Mesendoderm (in vitro differentiated cells): ENCODE results near the gene CEP104.

Source experiments
- DNase-seq: peaks from one replicate; pipeline ENCODE4 v3.0.0; 2013
- H2AK5ac ChIP-seq: 2 replicates; pipeline ENCODE4 v1.6.1; 2013; ENCODE audit warnings: low read length, inconsistent platforms
- H2BK120ac ChIP-seq: 2 replicates; pipeline ENCODE4 v1.6.1; 2013; ENCODE audit warnings: low read depth, mild to moderate bottlenecking, low read length, moderate library complexity, mixed read lengths
- H2BK15ac ChIP-seq: replicated peaks from 2 replicates; pipeline ENCODE4 v1.6.1; 2013; ENCODE audit warnings: low read depth, mild to moderate bottlenecking, moderate library complexity
- H2BK5ac ChIP-seq: 2 replicates; pipeline ENCODE4 v1.6.1; 2013; ENCODE audit warnings: low read length, inconsistent platforms
- H3K18ac ChIP-seq: 2 replicates; pipeline ENCODE4 v1.6.1; 2013; ENCODE audit warnings: mild to moderate bottlenecking, low read length, mixed read lengths
- H3K23ac ChIP-seq: one replicate; pipeline ENCODE4 v1.6.1; 2013; ENCODE audit warnings: low read length
- H3K27ac ChIP-seq: 2 replicates; pipeline ENCODE4 v1.5.1; 2013; ENCODE audit warnings: low read depth, mild to moderate bottlenecking, inconsistent platforms, low read length, moderate library complexity
- H3K27me3 ChIP-seq: 2 replicates; pipeline ENCODE4 v1.6.1; 2013; ENCODE audit warnings: low read length, control low read depth, mild to moderate bottlenecking, inconsistent platforms; ENCODE audit not compliant: insufficient read depth, poor library complexity
- H3K36me3 ChIP-seq: 2 replicates; pipeline ENCODE4 v1.6.1; 2013; ENCODE audit warnings: low read length, inconsistent platforms; ENCODE audit not compliant: control insufficient read depth, insufficient read depth
- H3K4ac ChIP-seq: one replicate; pipeline ENCODE4 v1.6.1; 2013; ENCODE audit warnings: low read depth, mild to moderate bottlenecking, low read length, moderate library complexity
- H3K4me1 ChIP-seq: 2 replicates; pipeline ENCODE4 v1.6.1; 2013; ENCODE audit warnings: low read depth, low read length, inconsistent platforms; ENCODE audit not compliant: control insufficient read depth
- H3K4me2 ChIP-seq: 2 replicates; pipeline ENCODE4 v1.6.1; 2013; ENCODE audit warnings: low read length
- H3K4me3 ChIP-seq: 2 replicates; pipeline ENCODE4 v1.5.1; 2013; ENCODE audit warnings: mild to moderate bottlenecking, low read length
- H3K56ac ChIP-seq: one replicate; pipeline ENCODE4 v1.6.1; 2013; ENCODE audit warnings: low read length
- H3K79me1 ChIP-seq: 2 replicates; pipeline ENCODE4 v1.6.1; 2013; ENCODE audit warnings: low read length, inconsistent platforms
- H3K79me2 ChIP-seq: 2 replicates; pipeline ENCODE4 v1.6.1; 2013; ENCODE audit warnings: mild to moderate bottlenecking, low read length; ENCODE audit not compliant: control insufficient read depth, insufficient read depth
- H3K9ac ChIP-seq: 2 replicates; pipeline ENCODE4 v1.6.1; 2013; ENCODE audit warnings: low read length, inconsistent platforms
- H4K5ac ChIP-seq: one replicate; pipeline ENCODE4 v1.6.1; 2013; ENCODE audit warnings: low read length
- H4K8ac ChIP-seq: one replicate; pipeline ENCODE4 v1.6.1; 2013; ENCODE audit warnings: low read depth, mild to moderate bottlenecking, control low read depth, low read length, moderate library complexity
- WGBS: extraction: QIAGEN DNeasy Blood & Tissue Kit; methylation state at CpG from one replicate; pipeline ENCODE4 v1.1.7; 2013; ENCODE audit warnings: low lambda C conversion rate, missing lambda C conversion rate; ENCODE audit not compliant: insufficient coverage; ENCODE audit errors: extremely low coverage; 5-methylcytosine and 5-hydroxymethylcytosine counted together

The CEP104 gene

GRCh38 chr1:3891329-3891865 is 34.4 kb upstream of the CEP104 start:
- H3K4me3 ChIP-seq: no peak overlapping the region
- H4K5ac ChIP-seq: no peak overlapping the region
- H3K18ac ChIP-seq: no peak overlapping the region
- H2BK5ac ChIP-seq: no peak overlapping the region
- no peaks in the 10 kb centered on the region for H3K27me3 ChIP-seq
- H3K4ac ChIP-seq: no peak overlapping the region
- no peak overlapping the region for H3K23ac ChIP-seq
- H2BK120ac ChIP-seq: no peak overlapping the region
- H3K4me1 ChIP-seq: no peaks in the 10 kb centered on the region
- no peak overlapping the region for H3K4me2 ChIP-seq
- peaks cover 8% of the 10 kb centered on the region for H3K36me3 ChIP-seq
- H3K79me1 ChIP-seq: peaks cover 20% of the 10 kb centered on the region
- no peak overlapping the region for H2AK5ac ChIP-seq
- H4K8ac ChIP-seq: no peak overlapping the region
- DNase-seq: no peak
- no CpG with 5 or more reads among the region's 17 CpGs for WGBS
- no peak overlapping the region for H3K56ac ChIP-seq
- no peak overlapping the region for H3K27ac ChIP-seq
- no peak overlapping the region for H3K9ac ChIP-seq
- H3K79me2 ChIP-seq: peaks cover 24% of the 10 kb centered on the region
- H2BK15ac ChIP-seq: no peak overlapping the region

- no peaks in the 10 kb centered on the region for H3K27me3 ChIP-seq
- peaks cover 17% of the 10 kb centered on the region for H3K79me2 ChIP-seq
- H2BK120ac ChIP-seq: no peak overlapping the region
- no peak overlapping the region for H2AK5ac ChIP-seq
- H3K27ac ChIP-seq: no peak overlapping the region
- H3K56ac ChIP-seq: no peak overlapping the region
- H3K9ac ChIP-seq: no peak overlapping the region
- no peak overlapping the region for H4K8ac ChIP-seq
- no peak overlapping the region for H4K5ac ChIP-seq
- H2BK5ac ChIP-seq: no peak overlapping the region
- no peak overlapping the region for H3K23ac ChIP-seq
- no peak overlapping the region for H3K4me2 ChIP-seq
- no peak overlapping the region for H3K18ac ChIP-seq
- no peak overlapping the region for H3K4me3 ChIP-seq
- H3K4ac ChIP-seq: no peak overlapping the region
- no peak overlapping the region for H2BK15ac ChIP-seq
- peaks cover 16% of the 10 kb centered on the region for H3K79me1 ChIP-seq
- H3K36me3 ChIP-seq: peaks cover 6% of the 10 kb centered on the region
- no CpG with 5 or more reads among the region's 26 CpGs for WGBS
- no peaks in the 10 kb centered on the region for H3K4me1 ChIP-seq
- no peak for DNase-seq
These were observed 33.6 kb upstream of the CEP104 start for GRCh38 chr1:3890389-3891328.

- no peak overlapping the region for H2BK5ac ChIP-seq
- peaks cover 10% of the 10 kb centered on the region for H3K79me2 ChIP-seq
- no peak overlapping the region for H3K23ac ChIP-seq
- no peak overlapping the region for H3K9ac ChIP-seq
- no peak overlapping the region for H4K5ac ChIP-seq
- H3K79me1 ChIP-seq: peaks cover 9% of the 10 kb centered on the region
- H2AK5ac ChIP-seq: no peak overlapping the region
- no peaks in the 10 kb centered on the region for H3K27me3 ChIP-seq
- H3K27ac ChIP-seq: no peak overlapping the region
- no peak overlapping the region for H3K4me3 ChIP-seq
- no peak overlapping the region for H4K8ac ChIP-seq
- H2BK120ac ChIP-seq: no peak overlapping the region
- no peak overlapping the region for H3K4me2 ChIP-seq
- H2BK15ac ChIP-seq: no peak overlapping the region
- no peak for DNase-seq
- H3K18ac ChIP-seq: no peak overlapping the region
- H3K4ac ChIP-seq: no peak overlapping the region
- no CpG with 5 or more reads among the region's 14 CpGs for WGBS
- no peaks in the 10 kb centered on the region for H3K4me1 ChIP-seq
- no peak overlapping the region for H3K56ac ChIP-seq
- peaks cover 5% of the 10 kb centered on the region for H3K36me3 ChIP-seq
These were observed 32.9 kb upstream of the CEP104 start for GRCh38 chr1:3889936-3890335.

GRCh38 chr1:3888301-3888700 is 31.3 kb upstream of the CEP104 start:
- H2AK5ac ChIP-seq: no peak overlapping the region
- no peak overlapping the region for H3K27ac ChIP-seq
- DNase-seq: no peak
- H3K18ac ChIP-seq: no peak overlapping the region
- H2BK120ac ChIP-seq: no peak overlapping the region
- H3K4me1 ChIP-seq: no peaks in the 10 kb centered on the region
- peaks cover 3% of the 10 kb centered on the region for H3K79me2 ChIP-seq
- H3K4me2 ChIP-seq: no peak overlapping the region
- no peak overlapping the region for H2BK15ac ChIP-seq
- no peak overlapping the region for H4K8ac ChIP-seq
- no peak overlapping the region for H3K56ac ChIP-seq
- H2BK5ac ChIP-seq: no peak overlapping the region
- H4K5ac ChIP-seq: no peak overlapping the region
- no peak overlapping the region for H3K9ac ChIP-seq
- no peak overlapping the region for H3K4ac ChIP-seq
- no peak overlapping the region for H3K4me3 ChIP-seq
- H3K36me3 ChIP-seq: peaks cover 5% of the 10 kb centered on the region
- H3K23ac ChIP-seq: no peak overlapping the region
- H3K79me1 ChIP-seq: peaks cover 4% of the 10 kb centered on the region
- H3K27me3 ChIP-seq: no peaks in the 10 kb centered on the region
- no CpG with 5 or more reads among the region's 15 CpGs for WGBS

- no peak for DNase-seq
- H3K4me1 ChIP-seq: no peaks in the 10 kb centered on the region
- no peak overlapping the region for H3K4me2 ChIP-seq
- H3K27ac ChIP-seq: no peak overlapping the region
- no peak overlapping the region for H3K23ac ChIP-seq
- H3K4me3 ChIP-seq: no peak overlapping the region
- no peaks in the 10 kb centered on the region for H3K79me2 ChIP-seq
- H3K56ac ChIP-seq: no peak overlapping the region
- no peaks in the 10 kb centered on the region for H3K27me3 ChIP-seq
- no peak overlapping the region for H3K9ac ChIP-seq
- no peak overlapping the region for H2BK5ac ChIP-seq
- peaks cover 3% of the 10 kb centered on the region for H3K36me3 ChIP-seq
- H3K18ac ChIP-seq: no peak overlapping the region
- H2AK5ac ChIP-seq: no peak overlapping the region
- H2BK15ac ChIP-seq: no peak overlapping the region
- no CpG with 5 or more reads among the region's 8 CpGs for WGBS
- H4K8ac ChIP-seq: no peak overlapping the region
- peaks cover 2% of the 10 kb centered on the region for H3K79me1 ChIP-seq
- H3K4ac ChIP-seq: no peak overlapping the region
- no peak overlapping the region for H2BK120ac ChIP-seq
- H4K5ac ChIP-seq: no peak overlapping the region
These were observed 29.7 kb upstream of the CEP104 start for GRCh38 chr1:3886691-3887090.
